H1 (cell line): ENCODE measurements around the gene BORCS8. TPM values are rescaled to one million over a fixed set of nuclear protein-coding genes. Genes with fewer than 3 reads are reported as not detected.

Source experiments
- CTCF ChIA-PET: fragments of 300-600 bp; sonication (Branson Sonifier 250); formaldehyde crosslinking; loops from one replicate; lab custom pipeline; 2021; ENCODE audit not compliant: partially characterized antibody; lab: Charles Lee
- POLR2A ChIA-PET: fragments of 300-600 bp; sonication (Branson Sonifier 250); formaldehyde crosslinking; loops from one replicate; lab custom pipeline; 2021; ENCODE audit warnings: inconsistent platforms; ENCODE audit not compliant: partially characterized antibody; lab: Charles Lee
- DNase-seq, 2 experiments: peaks; one replicate each; pipeline versions ENCODE4 v3.0.0 to v3.0.0-alpha.2; 2010 to 2022; ENCODE audit warnings: low spot score in 2 of 2, low read depth in 1 of 2, mixed read lengths in 1 of 2
- FAIRE-seq: peaks from 2 replicates; lab custom pipeline; 2011; peaks lifted over from hg19 to GRCh38; lab: Jason Lieb, UNC
- H2AFZ ChIP-seq: 2 replicates; pipeline ENCODE4 v1.8.1; 2012; ENCODE audit warnings: low read length, inconsistent platforms
- H2AK5ac ChIP-seq: 2 replicates; pipeline ENCODE4 v1.6.1; 2013; ENCODE audit warnings: low read depth, low read length
- H2BK120ac ChIP-seq: replicated peaks from 2 replicates; pipeline ENCODE3; 2013; ENCODE audit warnings: low read depth, low read length, inconsistent platforms
- H2BK12ac ChIP-seq: 2 replicates; pipeline ENCODE4 v1.6.1; 2013; ENCODE audit warnings: low read depth, low read length
- H2BK15ac ChIP-seq: 2 replicates; pipeline ENCODE4 v1.6.1; 2013; ENCODE audit warnings: low read length
- H2BK20ac ChIP-seq: 2 replicates; pipeline ENCODE4 v1.6.1; 2013; ENCODE audit warnings: low read length
- H2BK5ac ChIP-seq: 2 replicates; pipeline ENCODE4 v1.6.1; 2013; ENCODE audit warnings: low read depth, low read length
- H3K14ac ChIP-seq: 2 replicates; pipeline ENCODE4 v1.6.1; 2013; ENCODE audit warnings: inconsistent platforms; ENCODE audit not compliant: insufficient read length
- H3K18ac ChIP-seq: 2 replicates; pipeline ENCODE4 v1.6.1; 2013; ENCODE audit warnings: low read length; ENCODE audit errors: extremely low read depth
- H3K23ac ChIP-seq: 2 replicates; pipeline ENCODE4 v1.6.1; 2013; ENCODE audit warnings: inconsistent platforms; ENCODE audit not compliant: insufficient read length
- H3K23me2 ChIP-seq: 2 replicates; pipeline ENCODE4 v1.6.1; 2013; ENCODE audit warnings: low read depth, low read length
- H3K27ac ChIP-seq: 2 replicates; pipeline ENCODE4 v1.6.1; 2011; ENCODE audit warnings: low read depth, low read length, inconsistent platforms
- H3K27me3 ChIP-seq, 4 experiments: replicated peaks in 1 of 4; 1 replicate in 1 of 4; 2 replicates in 3 of 4; pipeline versions ENCODE4 v1.6.1 to v1.8.1; 2011 to 2013; ENCODE audit warnings: low read length in 3 of 4, mild to moderate bottlenecking in 3 of 4, inconsistent platforms in 2 of 4, mixed read lengths in 2 of 4, moderate library complexity in 1 of 4; ENCODE audit not compliant: control insufficient read depth in 3 of 4, insufficient read depth in 3 of 4; ENCODE audit errors: extremely low read depth in 1 of 4
- H3K36me3 ChIP-seq, 4 experiments: 2 replicates each; pipeline versions ENCODE4 v1.6.1 to v1.8.1; 2011 to 2013; ENCODE audit warnings: mild to moderate bottlenecking in 4 of 4, low read length in 3 of 4, moderate library complexity in 2 of 4, control low read depth in 1 of 4, inconsistent platforms in 1 of 4; ENCODE audit not compliant: insufficient read depth in 4 of 4, control insufficient read depth in 2 of 4
- H3K4ac ChIP-seq: replicated peaks from 2 replicates; pipeline ENCODE3; 2013; ENCODE audit warnings: low read length, low read depth, mixed read lengths, inconsistent platforms; ENCODE audit not compliant: insufficient read length
- H3K4me1 ChIP-seq, 4 experiments: replicated peaks in 1 of 4; 1 replicate in 1 of 4; 2 replicates in 3 of 4; pipeline versions ENCODE4 v1.6.1 to v1.8.1; 2011 to 2013; ENCODE audit warnings: low read length in 3 of 4, inconsistent platforms in 2 of 4, mixed read lengths in 1 of 4; ENCODE audit not compliant: insufficient read depth in 4 of 4, control insufficient read depth in 3 of 4
- H3K4me2 ChIP-seq, 2 experiments: 2 replicates each; pipeline versions ENCODE4 v1.6.1 to v1.8.1; 2011 to 2013; ENCODE audit warnings: low read depth in 2 of 2, low read length in 2 of 2, control low read depth in 1 of 2, inconsistent platforms in 1 of 2, mild to moderate bottlenecking in 1 of 2; ENCODE audit not compliant: insufficient read depth in 1 of 2
- H3K4me3 ChIP-seq, 4 experiments: fragments of 200-600, 300-600 bp in 1 of 4; sonication (generic), shearing (Covaris generic), sonication (Bioruptor Twin) in 1 of 4; 2 replicates each; pipeline versions ENCODE4 v1.5.1 to v1.8.1; 2011 to 2016; ENCODE audit warnings: low read length in 4 of 4, low read depth in 3 of 4, control low read depth in 2 of 4, inconsistent platforms in 2 of 4, mild to moderate bottlenecking in 2 of 4, mixed read lengths in 1 of 4, moderate library complexity in 1 of 4; ENCODE audit not compliant: insufficient read depth in 2 of 4; ENCODE audit errors: extremely low read depth in 1 of 4
- H3K56ac ChIP-seq: replicated peaks from 2 replicates; pipeline ENCODE3; 2013; ENCODE audit warnings: low read depth, mild to moderate bottlenecking, mixed read lengths, low read length, inconsistent platforms; ENCODE audit not compliant: insufficient read length
- H3K79me1 ChIP-seq: 2 replicates; pipeline ENCODE4 v1.6.1; 2013; ENCODE audit warnings: low read depth, low read length, control low read depth
- H3K79me2 ChIP-seq, 2 experiments: 2 replicates each; pipeline versions ENCODE4 v1.6.1 to v1.8.1; 2012 to 2013; ENCODE audit warnings: low read length in 2 of 2, mild to moderate bottlenecking in 2 of 2, inconsistent platforms in 1 of 2; ENCODE audit not compliant: insufficient read depth in 2 of 2, control insufficient read depth in 1 of 2
- H3K9ac ChIP-seq, 4 experiments: replicated peaks in 1 of 4; 1 replicate in 1 of 4; 2 replicates in 3 of 4; pipeline versions ENCODE4 v1.6.1 to v1.8.1; 2011 to 2013; ENCODE audit warnings: low read depth in 3 of 4, low read length in 3 of 4, control low read depth in 2 of 4, mild to moderate bottlenecking in 2 of 4, moderate library complexity in 2 of 4, inconsistent platforms in 1 of 4; ENCODE audit errors: extremely low read depth in 1 of 4
- H3K9me3 ChIP-seq, 2 experiments: 2 replicates each; pipeline versions ENCODE4 v1.6.1 to v1.8.1; 2012 to 2013; ENCODE audit warnings: mild to moderate bottlenecking in 2 of 2, moderate library complexity in 2 of 2, control low read depth in 1 of 2, inconsistent platforms in 1 of 2, low read depth in 1 of 2, low read length in 1 of 2, mixed read lengths in 1 of 2; ENCODE audit not compliant: insufficient read depth in 2 of 2
- H4K20me1 ChIP-seq, 2 experiments: replicated peaks in 1 of 2; 2 replicates each; pipeline versions ENCODE3 to v1.8.1; 2011 to 2013; ENCODE audit warnings: inconsistent platforms in 2 of 2, low read length in 2 of 2, mild to moderate bottlenecking in 1 of 2; ENCODE audit not compliant: insufficient read depth in 2 of 2, control insufficient read depth in 1 of 2
- H4K5ac ChIP-seq: 2 replicates; pipeline ENCODE4 v1.6.1; 2013; ENCODE audit warnings: low read length, low read depth, mixed read lengths, inconsistent platforms; ENCODE audit not compliant: insufficient read length
- H4K8ac ChIP-seq: 2 replicates; pipeline ENCODE4 v1.8.0; 2013; ENCODE audit warnings: mild to moderate bottlenecking, moderate library complexity, low read length, inconsistent platforms; ENCODE audit not compliant: insufficient read depth; ENCODE audit errors: extremely low read depth
- H4K91ac ChIP-seq: replicated peaks from 2 replicates; pipeline ENCODE3; 2013; ENCODE audit warnings: low read length, mixed read lengths, inconsistent platforms; ENCODE audit not compliant: insufficient read length
- CEBPB ChIP-seq: IDR thresholded peaks from 2 replicates; pipeline ENCODE4 v1.6.1; 2012; ENCODE audit warnings: low read depth, low read length
- EGR1 ChIP-seq: IDR thresholded peaks from 2 replicates; pipeline ENCODE4 v1.6.1; 2011; ENCODE audit warnings: low read depth, low read length, borderline replicate concordance
- SRF ChIP-seq: IDR thresholded peaks from 2 replicates; pipeline ENCODE4 v1.6.1; 2011; ENCODE audit warnings: mild to moderate bottlenecking, low read depth, low read length, moderate library complexity
- TAF1 ChIP-seq: IDR thresholded peaks from 2 replicates; pipeline ENCODE4 v1.6.1; 2011; ENCODE audit warnings: mild to moderate bottlenecking, low read depth, low read length
- TBP ChIP-seq: IDR thresholded peaks from 2 replicates; pipeline ENCODE4 v1.6.1; 2011; ENCODE audit warnings: low read depth, low read length, improper control_type of control experiment
- WGBS, 2 experiments: shearing (Covaris generic) in 1 of 2; methylation state at CpG; one replicate each; pipeline versions ENCODE4 v1.1.6 to v1.1.7; 2013 to 2015; ENCODE audit warnings: low lambda C conversion rate in 2 of 2, mixed read lengths in 2 of 2, inconsistent platforms in 1 of 2, low coverage in 1 of 2, missing lambda C conversion rate in 1 of 2; ENCODE audit not compliant: insufficient replicate concordance in 2 of 2, insufficient coverage in 1 of 2, insufficient read length in 1 of 2; ENCODE audit errors: extremely low coverage in 1 of 2, missing lambda C conversion rate in 1 of 2; 5-methylcytosine and 5-hydroxymethylcytosine counted together
- polyA plus RNA-seq, 7 experiments: library from polyadenylated mRNA; depleted of rRNA in 3 of 7; stranded (reverse) in 5 of 7; unstranded in 2 of 7; fragments of >200 nt in 5 of 7; fragments of 200-250 nt in 2 of 7; gene quantifications; 1 replicate in 5 of 7; 2 replicates in 1 of 7; 4 replicates in 1 of 7; pipeline versions ENCODE4 v1.2.1 to v1.2.3, GENCODE V29; 2011 to 2013; ENCODE audit warnings: missing spikeins in 2 of 7, mixed read lengths in 2 of 7
- total RNA-seq: library from RNA; stranded (reverse); fragmentation: NEBNext Ultra II Directional; extraction: Animal tissue kit (Norgen Biotek cat#: 25700); gene quantifications from 2 replicates; pipeline ENCODE4 v1.2.1, GENCODE V29; 2021

The BORCS8 gene
- total and polyA plus RNA-seq, 2 of the 8 experiments (the other 6 are each of a cell fraction or from before 2014, with no cell fraction given) = 15.0 to 15.9 TPM

DNA sequence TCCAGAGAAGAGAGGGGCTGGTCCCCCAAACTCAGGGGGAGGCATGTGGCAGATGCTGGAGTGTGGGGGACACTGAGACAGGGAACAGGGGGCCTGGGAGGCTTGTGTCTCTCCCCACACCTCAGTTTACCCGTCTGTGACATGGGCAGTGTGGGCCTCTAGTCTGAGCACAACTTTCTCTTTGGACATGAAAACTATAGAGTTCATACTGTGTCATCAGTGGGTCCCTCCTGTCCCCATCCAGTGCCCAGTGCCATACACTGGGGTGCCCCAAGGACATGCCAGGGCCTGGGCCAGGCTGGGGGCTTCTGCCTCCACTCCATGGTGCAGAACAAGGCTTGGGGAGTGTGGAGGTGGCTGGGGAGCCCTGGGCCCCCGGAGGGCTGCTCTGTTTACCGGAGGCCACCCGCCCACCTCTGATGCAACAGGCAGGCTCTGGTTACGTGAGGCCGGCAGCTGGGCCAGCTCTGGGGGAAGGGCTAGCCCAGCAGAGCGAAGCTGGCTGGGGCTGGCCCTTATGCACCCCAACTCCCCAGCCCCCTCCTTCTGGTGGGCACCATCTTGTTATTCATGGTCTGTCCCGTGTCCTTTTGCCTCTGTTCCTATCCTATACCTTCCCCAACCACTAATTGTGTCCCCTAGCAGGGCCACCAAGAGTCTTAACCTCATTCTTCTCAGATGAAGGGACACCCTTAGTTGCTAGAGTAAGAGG lies 20.0 kb downstream of the BORCS8 start:
- no peak overlapping the region for H2BK15ac ChIP-seq
- no peak overlapping the region for H3K4me3 ChIP-seq
- H2BK20ac ChIP-seq = no peak overlapping the region
- H3K18ac ChIP-seq = no peak overlapping the region; the same call in 1 of the 2 replicates
- H3K9me3 ChIP-seq = no peaks in the 10 kb centered on the region
- peaks cover 2 to 16% (median 11%) of the 10 kb centered on the region in 4 experiments for H3K27me3 ChIP-seq
- H4K8ac ChIP-seq = peak overlapping the region; percentile 62; the same call in 1 of the 2 replicates
- H3K79me2 ChIP-seq = no peaks in the 10 kb centered on the region
- DNase-seq = no peak
- H4K20me1 ChIP-seq = peaks cover 0 to 12% of the 10 kb centered on the region in 2 experiments
- H2AK5ac ChIP-seq = peak overlapping the region; percentile 82; the same call in 1 of the 2 replicates
- peaks cover 0 to 23% (median 11%) of the 10 kb centered on the region in 4 experiments; a peak in 6 of 7 replicates for H3K4me1 ChIP-seq
- TF ChIP-seq TAF1 = no peak
- no peak for TF ChIP-seq SRF
- TF ChIP-seq CEBPB = peak; percentile 85
- no peak for TF ChIP-seq EGR1
- no peak for TF ChIP-seq TBP
- 65% methylated on average over 3 of the region's 8 CpGs; no CpG with 5 or more reads in 1 of the 2 experiments for WGBS, 2 experiments
- H2BK12ac ChIP-seq = 0 out of 2 replicates have a peak overlapping the region, but pooled peaks have one; percentile 11
- no peak overlapping the region for H2AFZ ChIP-seq
- H3K9ac ChIP-seq = no peak overlapping the region
- no peak overlapping the region for H3K4ac ChIP-seq
- H3K27ac ChIP-seq = no peak overlapping the region
- H3K14ac ChIP-seq = no peak overlapping the region
- H3K56ac ChIP-seq = no peak overlapping the region
- no peaks in the 10 kb centered on the region; a peak in 1 of 8 replicates for H3K36me3 ChIP-seq
- peaks cover 7% of the 10 kb centered on the region; the same call in 1 of the 2 replicates for H3K23me2 ChIP-seq
- no peak overlapping the region for H4K91ac ChIP-seq
- CTCF ChIA-PET = interaction anchor here (1.4 to 7.1 kb wide), 4 partner anchors 13 to 120 kb away, joined by 5 to 109 read pairs (median 53); no protein-coding TSS in a partner anchor
- no peak for FAIRE-seq
- H2BK120ac ChIP-seq = no peak overlapping the region
- no peak overlapping the region for H2BK5ac ChIP-seq
- POLR2A ChIA-PET = interaction anchor here (1.8 to 11.8 kb wide), 4 partner anchors 9 to 25 kb away, joined by 6 to 133 read pairs (median 14); partner anchors contain the start of gene BORCS8
- H3K79me1 ChIP-seq = no peaks in the 10 kb centered on the region
- peak overlapping the region; percentile 11 to 21; a peak in 2 of 4 replicates for H3K4me2 ChIP-seq
- no peak overlapping the region for H3K23ac ChIP-seq
- peak overlapping the region; percentile 41 for H4K5ac ChIP-seq
